Fibroblast of peridontal ligament (primary cell): Measurements from ENCODE around the gene GIMD1.
A peak's percentile ranks its signal among the peaks of the same experiment; 100 is the strongest.

ENCODE experiments used
- DNase-seq: peaks from one replicate; pipeline ENCODE4 v3.0.0-alpha.2; 2010; ENCODE audit errors: extremely low read depth

Gene GIMD1

GRCh38 chr4:106315476-106315967 lies 53.1 kb downstream of the GIMD1 start:
- DNase-seq = no peak

- no peak for DNase-seq
These were observed 53.6 kb downstream of the GIMD1 start for GRCh38 chr4:106314960-106315359.

- DNase-seq = no peak
These were observed 55.5 kb downstream of the GIMD1 start for GRCh38 chr4:106312997-106313522.

GRCh38 chr4:106312377-106312776 lies 56.2 kb downstream of the GIMD1 start:
- DNase-seq = peak; percentile 90
